ENCODE results near the gene ATP11A. TPM values are rescaled to one million over a fixed set of nuclear protein-coding genes. Genes with fewer than 3 reads are reported as not detected.
A peak's percentile ranks its signal among the peaks of the same experiment; 100 is the strongest.

ATP11A gene
- total and polyA plus RNA-seq, 2 experiments from 2014 or later, result 12.3 to 52.6 TPM

GRCh38 chr13:112771139-112771876 lies 81.5 kb downstream of the ATP11A start:
- Histone ChIP-seq H3K27me3 (ENCODE audit: insufficient read depth) (no peaks in the 10 kb centered on the region), H3K36me3 (ENCODE audit: insufficient read depth) (no peaks in the 10 kb centered on the region), H2AFZ (no peak overlapping the region), H3K79me2 (replicated peaks; ENCODE audit: insufficient read depth) (peaks cover 71% of the 10 kb centered on the region), H4K20me1 (replicated peaks; ENCODE audit: insufficient read depth) (peaks cover 25% of the 10 kb centered on the region; the same call in 1 of the 2 replicates), H3K4me2 (no peak overlapping the region), H3K9me2 (ENCODE audit: insufficient read depth) (no peaks in the 10 kb centered on the region), H3K27ac (ENCODE audit: low read depth) (no peak overlapping the region), H3K4me1 (ENCODE audit: insufficient read depth) (peaks cover 23% of the 10 kb centered on the region; the same call in 1 of the 2 replicates), H3F3A (replicated peaks; ENCODE audit: low read depth) (no peaks in the 10 kb centered on the region), H3K4me3 (no peak overlapping the region)
- H3K27ac Mint-ChIP-seq, result 0 out of 2 replicates have a peak overlapping the region, but pooled peaks have one; percentile 37
- H3K27me3 Mint-ChIP-seq (ENCODE audit: insufficient read depth, low read depth, poor library complexity), result peaks cover 7% of the 10 kb centered on the region
- ATAC-seq (no peak), DNase-seq (ENCODE audit: low spot score) (no peak)
- no peak overlapping the region for H3K4me3 Mint-ChIP-seq
- no peaks in the 10 kb centered on the region; the same call in 2 of the 3 replicates for H3K36me3 Mint-ChIP-seq (ENCODE audit: low read depth)
- TF ChIP-seq JUNB (IDR thresholded peaks at IDR 0.05; ENCODE audit: unreplicated experiment) (no peak), CREB1 (CRISPR knock-in tag; IDR thresholded peaks at IDR 0.05; ENCODE audit: low read depth) (no peak), ZNF462 (CRISPR knock-in tag; IDR thresholded peaks at IDR 0.05) (no peak), ETS1 (IDR thresholded peaks at IDR 0.05) (no peak), ZNF114 (CRISPR knock-in tag; IDR thresholded peaks at IDR 0.05) (no peak), EZH2phosphoT487 (IDR thresholded peaks at IDR 0.05; ENCODE audit: unreplicated experiment) (no peak), NANOG (IDR thresholded peaks at IDR 0.05; ENCODE audit: borderline replicate concordance) (no peak), ZNF331 (CRISPR knock-in tag; IDR thresholded peaks at IDR 0.05; ENCODE audit: low read depth) (no peak), STAT1 (IDR thresholded peaks at IDR 0.05; ENCODE audit: unreplicated experiment) (no peak), CTCF (conservative IDR thresholded peaks at IDR 0.05; ENCODE audit: low read depth in 2 of 2) (no peak), EZH2 (IDR thresholded peaks at IDR 0.05; ENCODE audit: low read depth, unreplicated experiment) (no peak), POLR2AphosphoS5 (IDR thresholded peaks at IDR 0.05; ENCODE audit: low read depth) (no peak), REST (IDR thresholded peaks at IDR 0.05; ENCODE audit: unreplicated experiment) (no peak)
- no peaks in the 10 kb centered on the region for H3K9me3 Mint-ChIP-seq
- peaks cover 62% of the 10 kb centered on the region for H3K4me1 Mint-ChIP-seq

Measured in GM23338 (cell line).